NCI-H128 (cell line): ENCODE measurements around the gene ADAMTS2.

Source experiments
- DNase-seq: peaks from one replicate; lab custom pipeline; 2025; ENCODE audit not compliant: unreplicated experiment; lab: John Stamatoyannopoulos, UW

The ADAMTS2 gene

DNA sequence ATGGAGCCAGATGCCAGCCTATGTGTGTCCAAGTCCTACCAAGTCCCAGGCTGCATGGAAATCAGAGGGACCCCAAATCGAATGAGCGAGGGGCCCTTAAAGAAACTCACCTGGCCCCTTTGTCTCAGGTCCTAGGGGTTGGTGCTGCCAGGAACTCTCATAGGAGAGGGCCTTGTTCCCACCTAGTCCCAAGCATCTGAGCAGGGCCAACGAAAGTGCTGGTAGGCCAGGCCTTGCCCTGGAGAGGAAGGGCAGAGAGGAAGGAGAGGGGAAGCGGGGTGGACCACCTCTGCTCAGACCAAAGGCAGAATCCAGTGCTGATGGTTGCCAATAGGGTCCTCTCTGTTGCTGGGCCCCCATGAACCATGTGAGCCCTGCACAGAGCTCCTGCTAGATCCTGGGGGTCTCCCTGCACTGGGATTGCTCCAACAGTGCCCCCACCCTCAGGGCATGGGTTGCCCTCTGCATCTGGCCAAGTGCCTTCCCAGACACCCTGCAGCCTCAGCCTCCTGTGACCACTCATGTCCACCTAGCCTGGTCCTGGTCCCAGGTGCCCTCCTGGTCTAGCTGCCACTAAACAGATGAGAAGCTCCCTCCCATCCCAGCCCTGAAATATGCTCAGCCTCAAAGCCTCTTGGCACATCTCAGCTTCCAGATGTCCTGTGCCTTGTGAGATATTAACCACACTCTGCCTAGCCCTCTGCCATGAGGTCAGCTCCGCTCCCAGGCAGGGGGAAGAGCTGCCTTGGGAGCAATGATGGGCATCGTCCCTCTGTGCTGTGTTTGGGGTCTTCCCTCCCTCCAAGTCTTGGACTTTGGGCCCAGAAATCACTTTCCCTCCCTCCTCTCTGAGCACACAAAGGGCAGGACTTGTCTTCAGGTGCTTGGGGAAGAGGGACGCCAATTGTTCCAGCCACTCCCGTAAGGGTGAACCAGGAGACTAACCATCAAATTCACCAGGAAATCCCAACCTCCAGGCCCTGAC lies 109.6 kb downstream of the ADAMTS2 start:
- no peak for DNase-seq

- no peak for DNase-seq
Observed at GRCh38 chr5:179234563-179235135, 110.6 kb downstream of the ADAMTS2 start.

DNA sequence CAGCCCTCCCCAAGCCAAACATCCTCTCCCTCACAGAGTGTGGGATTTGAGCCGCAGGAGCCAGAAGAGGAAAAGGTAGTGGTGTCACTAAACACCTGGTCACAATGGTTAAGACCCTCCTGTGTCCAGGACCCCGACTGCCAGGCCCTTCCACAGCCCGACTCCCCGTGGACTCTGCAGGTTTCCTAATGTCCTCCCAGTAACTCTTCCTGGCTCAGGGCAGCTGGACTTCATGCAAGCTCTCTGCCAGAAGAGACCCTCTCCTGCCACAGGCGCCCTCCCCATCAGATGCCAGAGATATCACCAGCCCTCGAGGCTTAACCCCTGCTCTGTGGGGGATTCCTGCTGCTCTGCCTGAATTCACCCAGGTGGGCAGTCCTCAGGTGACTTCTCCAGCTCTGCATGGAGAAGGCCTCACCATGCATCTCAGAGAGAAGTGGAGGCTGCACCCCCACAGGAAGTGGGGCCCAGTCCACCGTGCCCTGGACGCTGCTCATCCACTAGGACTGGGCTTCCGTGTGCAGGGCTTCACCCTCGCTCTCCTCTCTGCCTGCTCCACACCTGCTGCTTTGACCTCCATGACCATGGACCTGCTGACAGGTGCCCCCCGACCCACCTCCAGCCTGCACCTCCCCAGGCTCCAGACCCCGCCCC lies 111.2 kb downstream of the ADAMTS2 start:
- DNase-seq: no peak

DNA sequence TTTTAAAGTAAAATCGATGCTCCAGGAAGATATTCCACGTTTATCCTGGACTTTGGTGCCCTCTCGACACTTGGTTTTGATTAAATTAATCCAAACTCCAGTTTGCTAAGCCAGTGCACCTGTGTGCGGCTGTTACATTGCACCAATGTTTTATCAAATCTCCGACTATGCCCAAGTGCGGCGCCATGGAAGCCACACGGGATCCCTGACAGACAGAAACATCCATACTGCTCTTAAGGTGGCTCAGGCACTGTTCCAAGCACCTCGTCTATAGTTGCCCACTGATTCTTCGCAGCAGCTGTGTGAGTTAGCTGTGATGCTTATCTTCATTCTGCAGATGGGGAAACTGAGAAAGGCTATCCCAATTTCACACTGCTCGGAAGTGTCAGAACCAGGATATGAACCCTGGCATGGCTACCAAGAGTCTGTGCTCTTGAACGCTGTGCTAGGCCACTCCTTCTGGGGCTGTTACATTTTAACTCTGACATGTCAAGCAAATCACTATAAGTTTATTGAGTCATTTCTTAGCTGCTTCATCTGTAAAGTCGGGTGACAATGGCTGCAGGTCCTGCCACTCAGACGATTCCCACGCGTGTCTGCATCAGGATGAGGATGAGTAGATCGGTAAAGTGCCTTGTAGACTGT lies 113.0 kb downstream of the ADAMTS2 start:
- no peak for DNase-seq

- no peak for DNase-seq
Observed at GRCh38 chr5:179231309-179231708, 114.0 kb downstream of the ADAMTS2 start.

- no peak for DNase-seq
Observed at GRCh38 chr5:179230061-179230461, 115.2 kb downstream of the ADAMTS2 start.

DNA sequence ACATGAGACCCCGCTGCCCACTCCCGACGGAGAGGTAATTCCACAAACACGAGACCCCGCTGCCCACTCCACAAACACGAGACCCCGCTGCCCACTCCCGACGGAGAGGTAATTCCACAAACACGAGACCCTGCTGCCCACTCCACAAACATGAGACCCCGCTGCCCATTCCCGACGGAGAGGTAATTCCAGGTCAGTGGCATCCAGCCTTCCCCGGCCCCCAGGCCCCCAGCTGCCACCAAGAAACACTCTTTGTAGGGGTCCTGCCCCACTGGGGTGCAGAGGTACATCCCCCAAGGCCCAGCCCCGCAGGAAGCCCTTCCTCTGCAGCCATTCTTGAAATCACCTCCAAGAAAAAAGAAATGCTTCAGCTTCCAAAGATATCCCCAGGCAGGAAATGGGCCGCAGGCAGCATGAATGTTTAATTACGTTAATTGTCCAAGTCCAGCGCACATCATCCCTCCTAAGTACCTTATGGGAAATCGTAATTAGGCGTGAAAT lies 115.9 kb downstream of the ADAMTS2 start:
- no peak for DNase-seq

- no peak for DNase-seq
Observed at GRCh38 chr5:179228341-179229121, 116.7 kb downstream of the ADAMTS2 start.

GRCh38 chr5:179227580-179228311 lies 117.5 kb downstream of the ADAMTS2 start:
- no peak for DNase-seq

DNA sequence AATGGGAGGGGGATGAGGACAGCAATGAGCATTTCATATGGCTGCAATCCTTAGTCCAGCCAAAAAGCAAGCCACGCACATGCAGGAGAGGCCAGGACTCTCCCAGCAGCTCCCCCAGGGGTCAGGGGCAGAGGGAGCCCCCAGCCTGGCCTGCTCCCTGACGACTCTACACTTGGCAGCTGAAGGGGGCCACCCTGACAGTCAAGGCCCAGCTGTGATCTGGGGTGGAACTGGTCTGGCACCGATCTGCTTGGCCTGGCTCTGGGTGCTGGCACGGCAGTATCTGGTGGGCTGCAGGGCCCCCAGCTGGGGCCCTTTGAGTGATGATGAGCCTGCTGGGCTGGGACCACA lies 118.1 kb downstream of the ADAMTS2 start:
- DNase-seq: no peak

DNA sequence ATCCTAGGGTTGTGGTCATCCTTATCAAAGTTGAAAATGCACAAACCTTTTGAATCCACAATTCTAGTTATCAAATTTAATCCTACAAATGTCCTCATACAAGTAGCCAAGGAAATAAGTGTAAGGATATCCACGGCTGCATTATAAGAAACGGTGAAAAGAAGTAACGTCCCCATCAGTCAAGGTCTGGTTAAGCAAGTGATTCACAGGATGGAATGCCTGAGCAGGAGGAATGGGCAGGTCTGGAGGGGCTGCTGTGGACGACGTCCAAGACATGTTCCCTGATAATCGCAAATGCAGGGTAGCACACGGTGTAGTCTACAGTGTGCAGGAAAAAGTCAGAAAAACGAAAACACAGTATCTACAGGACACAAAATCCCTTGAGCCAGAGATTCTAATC lies 118.6 kb downstream of the ADAMTS2 start:
- DNase-seq: no peak

DNA sequence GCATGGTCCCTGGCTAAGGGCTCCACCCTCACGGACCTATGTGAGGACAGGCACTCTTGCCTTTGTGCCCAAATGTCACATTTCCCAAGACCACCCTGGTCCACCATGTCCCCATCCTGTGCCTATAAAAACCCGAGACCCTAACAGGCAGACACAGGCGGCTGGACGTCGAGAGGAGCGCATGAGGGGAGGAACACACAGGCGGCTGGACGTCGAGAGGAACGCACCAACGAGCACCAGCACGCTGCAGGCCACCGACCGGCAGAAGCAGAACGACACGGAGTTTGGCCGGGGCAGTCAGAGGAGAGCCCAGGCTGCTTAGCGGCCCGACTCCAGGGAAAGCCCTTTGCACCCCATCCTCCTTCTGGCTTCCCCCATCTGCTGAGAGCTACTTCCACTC lies 119.9 kb downstream of the ADAMTS2 start:
- DNase-seq: no peak

DNA sequence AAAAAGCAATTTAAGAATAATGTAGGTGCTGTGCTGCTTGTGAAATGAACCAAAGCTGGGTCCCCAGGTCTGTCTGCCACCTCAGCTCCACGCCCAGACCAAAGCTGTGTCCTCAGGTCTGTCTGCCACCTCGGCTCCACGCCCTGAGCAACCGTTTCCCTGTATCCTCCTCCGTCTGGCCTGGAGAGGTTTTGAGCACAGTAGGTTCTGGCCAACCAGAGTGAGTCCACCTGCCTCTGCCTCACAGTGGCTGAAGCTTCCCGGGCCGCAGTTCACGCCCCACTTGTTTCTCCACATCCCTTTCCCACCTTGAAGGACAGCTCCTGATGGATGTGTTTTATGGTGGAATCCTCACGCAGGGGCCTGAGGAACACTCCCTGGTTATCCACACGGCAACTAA lies 120.5 kb downstream of the ADAMTS2 start:
- no peak for DNase-seq

GRCh38 chr5:179223961-179224360 lies 121.3 kb downstream of the ADAMTS2 start:
- no peak for DNase-seq

DNA sequence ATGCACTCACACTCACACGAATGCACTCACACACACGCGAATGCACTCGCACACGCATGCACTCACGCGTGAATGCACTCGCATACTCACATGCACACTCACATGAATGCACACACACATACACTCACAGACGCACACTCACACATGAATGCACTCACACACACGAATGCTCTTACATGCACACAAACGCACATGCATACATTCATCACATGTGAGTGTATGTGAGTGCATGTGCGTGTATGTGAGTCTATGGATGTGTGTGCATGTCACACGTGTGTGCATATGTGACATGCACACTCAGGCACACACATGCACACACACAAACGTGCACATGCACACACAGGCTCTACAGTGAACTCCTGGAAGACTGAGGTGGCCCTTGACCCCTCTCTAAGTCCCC lies 121.7 kb downstream of the ADAMTS2 start:
- DNase-seq: no peak

DNA sequence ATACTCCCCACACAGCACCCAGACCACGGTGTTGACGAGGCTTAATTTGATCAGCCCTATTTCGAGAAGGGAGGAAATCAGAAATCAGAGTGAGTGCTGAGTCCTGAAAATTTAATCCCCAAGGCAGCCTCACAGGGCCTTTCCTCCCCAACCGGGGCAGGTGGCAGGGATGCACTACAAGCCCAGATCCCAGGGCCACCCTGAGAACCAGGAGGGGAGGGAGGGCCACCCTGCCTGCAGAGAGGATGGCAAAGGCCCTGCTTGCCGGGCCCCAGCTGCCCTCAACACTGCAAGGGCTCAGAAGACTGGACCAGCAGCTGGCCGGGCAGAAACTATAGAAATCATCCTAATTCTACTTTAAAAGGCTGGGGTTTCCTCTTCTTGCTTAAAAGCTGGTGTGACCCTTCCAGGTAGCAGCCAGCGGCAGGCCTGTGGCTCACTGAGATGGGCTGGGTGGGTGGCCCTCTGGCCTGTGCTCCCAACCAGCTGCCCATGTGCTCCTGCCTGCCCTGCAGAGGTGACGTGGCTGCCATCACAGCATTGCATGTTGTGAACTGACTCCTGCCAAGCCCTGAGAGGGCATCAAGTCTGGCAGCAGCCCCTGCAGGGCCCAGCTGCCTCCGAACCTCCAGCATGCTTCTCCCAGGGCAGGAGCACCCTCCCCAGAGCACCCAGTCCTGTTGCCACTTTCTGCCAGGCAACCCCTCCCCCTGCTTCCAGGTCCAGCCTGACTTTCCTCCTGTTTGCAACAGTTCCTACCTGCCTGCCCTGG lies 122.8 kb downstream of the ADAMTS2 start:
- no peak for DNase-seq

GRCh38 chr5:179221877-179222220 lies 123.4 kb downstream of the ADAMTS2 start:
- no peak for DNase-seq

GRCh38 chr5:179221196-179221876 lies 123.9 kb downstream of the ADAMTS2 start:
- DNase-seq: no peak

DNA sequence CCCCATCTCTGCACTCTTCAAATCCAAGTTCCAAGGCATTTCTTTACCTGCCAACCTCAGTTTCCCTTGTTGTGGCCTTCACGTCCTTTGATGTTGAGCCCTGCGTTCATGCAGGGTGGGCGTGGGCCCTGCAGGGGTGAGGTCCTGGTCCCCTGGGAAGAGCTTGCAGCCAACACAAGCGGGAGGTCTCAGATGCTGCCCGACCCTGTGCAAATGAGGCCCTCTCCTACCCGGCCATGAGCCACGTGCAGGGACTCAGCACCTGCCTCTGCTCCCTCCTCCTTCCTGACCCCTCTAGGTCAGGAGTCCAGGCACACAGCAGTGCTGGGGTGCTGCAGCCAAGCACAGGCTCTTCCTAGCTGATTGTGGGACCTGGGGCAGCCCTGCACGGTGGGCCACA lies 124.5 kb downstream of the ADAMTS2 start:
- no peak for DNase-seq
